SK-N-SH treated with all-trans-retinoic acid at 6 μM for 48 hours (cell line): ENCODE measurements around the gene CPNE4.

Experiments
- ATAC-seq: fragments of 200-7000 bp; cut with Tn5 transposase; 3 replicates; pipeline ENCODE4 v1.9.1; 2020; ENCODE audit warnings: mild to moderate bottlenecking, moderate library complexity
- BACH2 ChIP-seq: fragments of 250-450 bp; sonication (Bioruptor Pico); IDR thresholded peaks from 2 replicates; pipeline ENCODE4 v1.9.0; 2021; ENCODE audit warnings: mild to moderate bottlenecking, borderline replicate concordance
- CSDC2 ChIP-seq: fragments of 250-450 bp; sonication (Bioruptor Pico); IDR thresholded peaks from 2 replicates; pipeline ENCODE4 v1.5.0; 2020; ENCODE audit warnings: mild to moderate bottlenecking, moderate library complexity
- CSRNP3 ChIP-seq: fragments of 250-450 bp; sonication (Bioruptor Pico); IDR thresholded peaks from 2 replicates; pipeline ENCODE4 v1.5.1; 2021; ENCODE audit warnings: mild to moderate bottlenecking, moderate library complexity
- ESRRG ChIP-seq: fragments of 250-450 bp; sonication (Bioruptor Pico); IDR thresholded peaks from 2 replicates; pipeline ENCODE4 v1.6.1; 2021; ENCODE audit warnings: mild to moderate bottlenecking
- GLIS3 ChIP-seq: fragments of 250-450 bp; sonication (Bioruptor Pico); IDR thresholded peaks from 2 replicates; pipeline ENCODE4 v1.5.0; 2020; ENCODE audit warnings: mild to moderate bottlenecking, moderate library complexity
- ISL1 ChIP-seq: fragments of 250-450 bp; sonication (Bioruptor Pico); IDR thresholded peaks from 2 replicates; pipeline ENCODE4 v2.1.2; 2022; ENCODE audit warnings: mild to moderate bottlenecking, moderate library complexity
- OSR1 ChIP-seq: fragments of 250-450 bp; sonication (Bioruptor Pico); IDR thresholded peaks from 2 replicates; pipeline ENCODE4 v1.8.0; 2022; ENCODE audit warnings: moderate library complexity, mild to moderate bottlenecking, inconsistent platforms
- PPARA ChIP-seq: fragments of 250-450 bp; sonication (Bioruptor Pico); IDR thresholded peaks from 2 replicates; pipeline ENCODE4 v1.5.0; 2020; ENCODE audit warnings: mild to moderate bottlenecking, borderline replicate concordance
- SNAI2 ChIP-seq: fragments of 250-450 bp; sonication (Bioruptor Pico); IDR thresholded peaks from 2 replicates; pipeline ENCODE4 v1.5.0; 2020; ENCODE audit warnings: mild to moderate bottlenecking, moderate library complexity
- TCF4 ChIP-seq: fragments of 250-450 bp; sonication (Bioruptor Pico); IDR thresholded peaks from 2 replicates; pipeline ENCODE4 v1.8.0; 2021; ENCODE audit warnings: mild to moderate bottlenecking, moderate library complexity, borderline replicate concordance
- TSHZ2 ChIP-seq: fragments of 250-450 bp; sonication (Bioruptor Pico); IDR thresholded peaks from 2 replicates; pipeline ENCODE4 v1.5.0; 2020; ENCODE audit warnings: mild to moderate bottlenecking, moderate library complexity
- ZC3H10 ChIP-seq: fragments of 250-450 bp; sonication (Bioruptor Pico); IDR thresholded peaks from 2 replicates; pipeline ENCODE4 v1.5.1; 2021; ENCODE audit warnings: mild to moderate bottlenecking, moderate library complexity
- ZFP3 ChIP-seq: fragments of 250-450 bp; sonication (Bioruptor Pico); IDR thresholded peaks from 2 replicates; pipeline ENCODE4 v1.5.0; 2020; ENCODE audit warnings: mild to moderate bottlenecking, moderate library complexity
- ZNF565 ChIP-seq: fragments of 450-650 bp; formaldehyde crosslinking; conservative IDR thresholded peaks from 2 replicates; pipeline ENCODE4 v1.5.0; 2020; ENCODE audit warnings: low read depth, mild to moderate bottlenecking, moderate library complexity
- ZNF70 ChIP-seq: fragments of 450-650 bp; formaldehyde crosslinking; IDR thresholded peaks from 2 replicates; pipeline ENCODE4 v1.5.0; 2020; ENCODE audit warnings: mild to moderate bottlenecking, moderate library complexity
- ZNF8 ChIP-seq: fragments of 450-650 bp; formaldehyde crosslinking; IDR thresholded peaks from 2 replicates; pipeline ENCODE4 v1.5.0; 2020; ENCODE audit warnings: mild to moderate bottlenecking, moderate library complexity
- TF ChIP-seq, protein P1 (sequence below): fragments of 250-450 bp; sonication (Bioruptor Pico); IDR thresholded peaks from 2 replicates; pipeline ENCODE4 v1.5.1; 2020; ENCODE audit warnings: low read depth, mild to moderate bottlenecking, moderate library complexity
- TF ChIP-seq, protein P2 (sequence below): fragments of 250-450 bp; sonication (Bioruptor Pico); IDR thresholded peaks from 2 replicates; pipeline ENCODE4 v1.8.0; 2021; ENCODE audit warnings: low read depth, mild to moderate bottlenecking, moderate library complexity, borderline replicate concordance
- TF ChIP-seq, protein P3 (sequence below): fragments of 250-450 bp; sonication (Bioruptor Pico); IDR thresholded peaks from 2 replicates; pipeline ENCODE4 v1.8.0; 2020; ENCODE audit warnings: mild to moderate bottlenecking, moderate library complexity, borderline replicate concordance

CPNE4 gene

GRCh38 chr3:132020058-132020457 lies 14.8 kb downstream of the CPNE4 start:
- TF ChIP-seq SNAI2 (CRISPR knock-in tag) (no peak), OSR1 (CRISPR knock-in tag) (no peak), ZC3H10 (no peak), TCF4 (no peak), ZNF8 (no peak), CSDC2 (no peak), PPARA (no peak), ZNF565 (no peak), GLIS3 (CRISPR knock-in tag) (no peak), ISL1 (no peak)
- TF ChIP-seq, protein P1, sequence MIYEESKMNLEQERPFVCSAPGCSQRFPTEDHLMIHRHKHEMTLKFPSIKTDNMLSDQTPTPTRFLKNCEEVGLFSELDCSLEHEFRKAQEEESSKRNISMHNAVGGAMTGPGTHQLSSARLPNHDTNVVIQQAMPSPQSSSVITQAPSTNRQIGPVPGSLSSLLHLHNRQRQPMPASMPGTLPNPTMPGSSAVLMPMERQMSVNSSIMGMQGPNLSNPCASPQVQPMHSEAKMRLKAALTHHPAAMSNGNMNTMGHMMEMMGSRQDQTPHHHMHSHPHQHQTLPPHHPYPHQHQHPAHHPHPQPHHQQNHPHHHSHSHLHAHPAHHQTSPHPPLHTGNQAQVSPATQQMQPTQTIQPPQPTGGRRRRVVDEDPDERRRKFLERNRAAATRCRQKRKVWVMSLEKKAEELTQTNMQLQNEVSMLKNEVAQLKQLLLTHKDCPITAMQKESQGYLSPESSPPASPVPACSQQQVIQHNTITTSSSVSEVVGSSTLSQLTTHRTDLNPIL (CRISPR knock-in tag) = no peak
- TF ChIP-seq, protein P2, sequence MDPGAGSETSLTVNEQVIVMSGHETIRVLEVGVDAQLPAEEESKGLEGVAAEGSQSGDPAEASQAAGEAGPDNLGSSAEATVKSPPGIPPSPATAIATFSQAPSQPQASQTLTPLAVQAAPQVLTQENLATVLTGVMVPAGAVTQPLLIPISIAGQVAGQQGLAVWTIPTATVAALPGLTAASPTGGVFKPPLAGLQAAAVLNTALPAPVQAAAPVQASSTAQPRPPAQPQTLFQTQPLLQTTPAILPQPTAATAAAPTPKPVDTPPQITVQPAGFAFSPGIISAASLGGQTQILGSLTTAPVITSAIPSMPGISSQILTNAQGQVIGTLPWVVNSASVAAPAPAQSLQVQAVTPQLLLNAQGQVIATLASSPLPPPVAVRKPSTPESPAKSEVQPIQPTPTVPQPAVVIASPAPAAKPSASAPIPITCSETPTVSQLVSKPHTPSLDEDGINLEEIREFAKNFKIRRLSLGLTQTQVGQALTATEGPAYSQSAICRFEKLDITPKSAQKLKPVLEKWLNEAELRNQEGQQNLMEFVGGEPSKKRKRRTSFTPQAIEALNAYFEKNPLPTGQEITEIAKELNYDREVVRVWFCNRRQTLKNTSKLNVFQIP (CRISPR knock-in tag) = no peak
- TF ChIP-seq, protein P3, sequence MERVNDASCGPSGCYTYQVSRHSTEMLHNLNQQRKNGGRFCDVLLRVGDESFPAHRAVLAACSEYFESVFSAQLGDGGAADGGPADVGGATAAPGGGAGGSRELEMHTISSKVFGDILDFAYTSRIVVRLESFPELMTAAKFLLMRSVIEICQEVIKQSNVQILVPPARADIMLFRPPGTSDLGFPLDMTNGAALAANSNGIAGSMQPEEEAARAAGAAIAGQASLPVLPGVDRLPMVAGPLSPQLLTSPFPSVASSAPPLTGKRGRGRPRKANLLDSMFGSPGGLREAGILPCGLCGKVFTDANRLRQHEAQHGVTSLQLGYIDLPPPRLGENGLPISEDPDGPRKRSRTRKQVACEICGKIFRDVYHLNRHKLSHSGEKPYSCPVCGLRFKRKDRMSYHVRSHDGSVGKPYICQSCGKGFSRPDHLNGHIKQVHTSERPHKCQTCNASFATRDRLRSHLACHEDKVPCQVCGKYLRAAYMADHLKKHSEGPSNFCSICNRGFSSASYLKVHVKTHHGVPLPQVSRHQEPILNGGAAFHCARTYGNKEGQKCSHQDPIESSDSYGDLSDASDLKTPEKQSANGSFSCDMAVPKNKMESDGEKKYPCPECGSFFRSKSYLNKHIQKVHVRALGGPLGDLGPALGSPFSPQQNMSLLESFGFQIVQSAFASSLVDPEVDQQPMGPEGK = no peak
- ATAC-seq = no peak

GRCh38 chr3:132017137-132017536 lies 17.7 kb downstream of the CPNE4 start:
- TF ChIP-seq ESRRG (CRISPR knock-in tag) (no peak), ISL1 (no peak), ZNF70 (CRISPR knock-in tag) (no peak), CSDC2 (no peak), PPARA (no peak), ZFP3 (CRISPR knock-in tag) (no peak), TSHZ2 (CRISPR knock-in tag) (no peak), CSRNP3 (CRISPR knock-in tag) (no peak), ZNF8 (no peak), BACH2 (CRISPR knock-in tag) (no peak)
- TF ChIP-seq, protein P3 = no peak
- TF ChIP-seq, all 23 proteins: peak for 0
- no peak for ATAC-seq
